Pancreas (tissue), 10 donors: ENCODE results near the gene CIC. TPM values are rescaled to one million over a fixed set of nuclear protein-coding genes. Genes with fewer than 3 reads are reported as not detected.
A peak's percentile ranks its signal among the peaks of the same experiment; 100 is the strongest.

Experiments
- ATAC-seq, 4 donors: fragments of 200-7000 bp; cut with Tn5 transposase; one replicate each; pipeline versions ENCODE4 v1.8.0 to v1.9.1; 2020; ENCODE audit warnings: mild to moderate bottlenecking in 4 of 4, moderate library complexity in 4 of 4
- DNase-seq, 6 donors: peaks; one replicate each; pipeline ENCODE4 v3.0.0-alpha.2; 2020
- FAIRE-seq: peaks from 2 replicates; lab custom pipeline; 2012; peaks lifted over from hg19 to GRCh38; lab: Jason Lieb, UNC
- H3K27ac ChIP-seq, 4 donors: fragments of 200-600 bp; sonication (generic); 1 replicate in 3 of 4; 2 replicates in 1 of 4; pipeline versions ENCODE4 v1.5.0 to v1.8.0; 2020
- H3K27me3 ChIP-seq, 4 donors: fragments of 200-600 bp; one replicate each; pipeline ENCODE4 v1.8.0; 2021
- H3K36me3 ChIP-seq, 3 donors: fragments of 200-600 bp; sonication (generic) in 1 of 3; one replicate each; pipeline versions ENCODE4 v1.5.0 to v1.8.0; 2020 to 2021
- H3K4me1 ChIP-seq, 3 donors: fragments of 200-600 bp; one replicate each; pipeline ENCODE4 v1.8.0; 2021
- H3K4me3 ChIP-seq, 4 donors: fragments of 200-600 bp; sonication (generic) in 2 of 4; one replicate each; pipeline versions ENCODE4 v1.5.0 to v1.8.0; 2020 to 2021
- H3K9me3 ChIP-seq, 4 donors: fragments of 200-600 bp; one replicate each; pipeline ENCODE4 v1.8.0; 2021
- CTCF ChIP-seq, 4 donors: fragments of 200-600 bp; sonication (generic) in 3 of 4; IDR thresholded peaks; one replicate each; pipeline versions ENCODE4 v1.5.0 to v1.8.0; 2021; ENCODE audit warnings: antibody characterized with exemption in 4 of 4
- WGBS, 2 donors: extraction: QIAGEN DNeasy Blood & Tissue Kit; methylation state at CpG; one replicate each; pipeline ENCODE4 v1.1.7; 2013; 5-methylcytosine and 5-hydroxymethylcytosine counted together
- intact Hi-C, 3 donors: fragments of 100-400 bp; cut with DNase I; formaldehyde crosslinking; loops; one replicate each; pipeline versions ENCODE4 v1.11.1 to v1.14.2; 2022
- polyA plus RNA-seq, 2 donors: library from polyadenylated mRNA; stranded (reverse); fragments of 200-250 nt; gene quantifications; one replicate each; pipeline ENCODE4 v1.2.3, GENCODE V29; 2013
- total RNA-seq, 6 donors: library from RNA; stranded (reverse); fragmentation: NEBNext Ultra II Directional in 4 of 6; extraction: Animal tissue kit (Norgen Biotek cat#: 25700) in 4 of 6; gene quantifications; one replicate each; pipeline versions ENCODE4 v1.2.1 to v1.2.4, GENCODE V29; 2021 to 2023
- donor health status: healthy with polysubstance abuse.
- donor health status: DM: no; HTN: no; CAD: no; lungs with moderate emphysema.
- donor health status: DM: no; HTN: no; CAD: no.
- donor health status: control.
- donor health status: control.
- donor health status: Bipolar disorder and iron deficiency.
- donor health status: DM: yes; HTN: yes; CAD: no.
- donor health status: DM: no; HTN: no; CAD: no.
- donor health status: DM: no; HTN: no; CAD: no.
- donor health status: DM: yes; HTN: yes; CAD: no.

Gene CIC
- total and polyA plus RNA-seq, 8 donors = 27.7 to 65.0 (median 33.4) TPM

GRCh38 chr19:42246922-42247639, 22.0 kb upstream of the CIC start:
- H3K27ac ChIP-seq = no peak overlapping the region
- WGBS, 2 donors = 67 to 71% methylated on average over 7 of the region's 7 CpGs
- no peak for TF ChIP-seq CTCF (IDR thresholded peaks at IDR 0.05)
- no peaks in the 10 kb centered on the region for H3K9me3 ChIP-seq
- H3K4me1 ChIP-seq = peaks cover 0 to 11% (median 0%) of the 10 kb centered on the region in 3 donors
- ATAC-seq (no peak), FAIRE-seq (no peak), DNase-seq (no peak)
- no peak overlapping the region for H3K4me3 ChIP-seq
- H3K27me3 ChIP-seq = no peaks in the 10 kb centered on the region
- intact Hi-C loops = loop anchor here in 1 of 3 donors (10.0 kb wide), 2 partner anchors 48 to 188 kb away; no protein-coding TSS in a partner anchor
- peaks cover 0 to 15% (median 9%) of the 10 kb centered on the region in 3 donors for H3K36me3 ChIP-seq

GRCh38 chr19:42247640-42248199, 21.3 kb upstream of the CIC start:
- H3K36me3 ChIP-seq = peaks cover 0 to 15% (median 9%) of the 10 kb centered on the region in 3 donors
- intact Hi-C loops = loop anchor here in 1 of 3 donors (10.0 kb wide), 2 partner anchors 47 to 187 kb away; no protein-coding TSS in a partner anchor
- ATAC-seq (no peak), DNase-seq (peak in 2 of 6 donors; percentile 30 to 55), FAIRE-seq (no peak)
- H3K27me3 ChIP-seq = no peaks in the 10 kb centered on the region
- no peak overlapping the region for H3K4me3 ChIP-seq
- TF ChIP-seq CTCF (IDR thresholded peaks at IDR 0.05) = no peak
- no peaks in the 10 kb centered on the region for H3K9me3 ChIP-seq
- 90 to 93% methylated on average over 6 of the region's 6 CpGs for WGBS, 2 donors
- peaks cover 0 to 17% (median 0%) of the 10 kb centered on the region in 3 donors for H3K4me1 ChIP-seq
- H3K27ac ChIP-seq = no peak overlapping the region

GRCh38 chr19:42248270-42249148, 20.5 kb upstream of the CIC start:
- 88 to 89% methylated on average over 40 to 41 of the region's 41 CpGs for WGBS, 2 donors
- Histone ChIP-seq H3K27ac (no peak overlapping the region), H3K27me3 (no peaks in the 10 kb centered on the region), H3K4me3 (no peak overlapping the region), H3K9me3 (no peaks in the 10 kb centered on the region), H3K36me3 (peaks cover 0 to 15% (median 9%) of the 10 kb centered on the region in 3 donors), H3K4me1 (peaks cover 0 to 20% (median 0%) of the 10 kb centered on the region in 3 donors)
- no peak for TF ChIP-seq CTCF (IDR thresholded peaks at IDR 0.05)
- DNase-seq (peak in 4 of 6 donors; percentile 23 to 76 (median 56)), FAIRE-seq (no peak), ATAC-seq (no peak)
- intact Hi-C loops = loop anchor here in 1 of 3 donors (10.0 kb wide), 2 partner anchors 46 to 186 kb away; no protein-coding TSS in a partner anchor

GRCh38 chr19:42249149-42249750, 19.8 kb upstream of the CIC start:
- Histone ChIP-seq H3K27me3 (no peaks in the 10 kb centered on the region), H3K9me3 (no peaks in the 10 kb centered on the region), H3K4me1 (peaks cover 0 to 20% (median 0%) of the 10 kb centered on the region in 3 donors), H3K27ac (no peak overlapping the region), H3K4me3 (no peak overlapping the region), H3K36me3 (peaks cover 0 to 15% (median 9%) of the 10 kb centered on the region in 3 donors)
- WGBS, 2 donors = 88 to 89% methylated on average over 33 to 36 of the region's 36 CpGs
- intact Hi-C loops = loop anchor here in 1 of 3 donors (10.0 kb wide), 2 partner anchors 46 to 186 kb away; no protein-coding TSS in a partner anchor
- DNase-seq (peak in 1 of 6 donors; percentile 80), FAIRE-seq (no peak), ATAC-seq (no peak)
- no peak for TF ChIP-seq CTCF (IDR thresholded peaks at IDR 0.05)
